Testis (tissue), 3 donors: ENCODE measurements around the gene HINT2. TPM values are rescaled to one million over a fixed set of nuclear protein-coding genes. Genes with fewer than 3 reads are reported as not detected.

Source experiments
- DNase-seq: peaks from one replicate; pipeline ENCODE4 v3.0.0-alpha.2; 2019
- H3K27ac ChIP-seq, 2 donors: fragments of 200-600 bp; sonication (generic); one replicate each; pipeline ENCODE4 v1.5.1; 2019
- H3K27me3 ChIP-seq: fragments of 200-600 bp; sonication (generic); one replicate; pipeline ENCODE4 v1.5.1; 2019
- H3K36me3 ChIP-seq: fragments of 200-600 bp; sonication (generic); one replicate; pipeline ENCODE4 v1.5.1; 2017; ENCODE audit warnings: low read depth; ENCODE audit errors: missing control alignments
- H3K4me1 ChIP-seq: fragments of 200-600 bp; sonication (generic); one replicate; pipeline ENCODE4 v1.5.1; 2019
- H3K4me3 ChIP-seq, 2 donors: fragments of 200-600 bp; sonication (generic); one replicate each; pipeline ENCODE4 v1.5.1; 2017 to 2019
- H3K9me3 ChIP-seq: fragments of 200-600 bp; sonication (generic); one replicate; pipeline ENCODE4 v1.5.1; 2017
- POLR2A ChIP-seq: fragments of 450-650 bp; IDR thresholded peaks from one replicate; pipeline ENCODE4 v1.6.1; 2017; ENCODE audit warnings: antibody characterized with exemption, mild to moderate bottlenecking, moderate library complexity
- WGBS, 2 donors: methylation state at CpG; one replicate each; pipeline ENCODE4 v1.1.5; 2018; 5-methylcytosine and 5-hydroxymethylcytosine counted together
- intact Hi-C: fragments of 100-400 bp; cut with DNase I; formaldehyde crosslinking; loops from one replicate; pipeline ENCODE4 v1.15.1; 2023; ENCODE audit warnings: low total_unique reads
- polyA plus RNA-seq: library from polyadenylated mRNA; stranded (reverse); fragments of 350-450 nt; fragmentation: Illumina TruSeq; extraction: RNeasy Lipid Tissue Mini Kit (QIAGEN cat#74804); gene quantifications from one replicate; pipeline ENCODE4 v1.2.3, GENCODE V29; 2014; ENCODE audit warnings: low read depth, low replicate concordance; ENCODE audit not compliant: insufficient read depth
- total RNA-seq, 2 donors: library from RNA; depleted of rRNA; stranded (reverse); fragments of >200 nt; gene quantifications; one replicate each; pipeline ENCODE4 v1.2.3, GENCODE V29; 2016
- TF ChIP-seq, protein P1 (sequence below), 3 experiments: fragments of 450-650 bp in 2 of 3; fragments of 200-600 bp in 1 of 3; sonication (generic) in 1 of 3; IDR thresholded peaks; one replicate each; pipeline ENCODE4 v1.5.1; 2016 to 2019; ENCODE audit warnings: antibody characterized with exemption in 3 of 3, mild to moderate bottlenecking in 2 of 3, moderate library complexity in 1 of 3

The HINT2 gene
- total and polyA plus RNA-seq, 3 donors from 2014 or later, result 36.1 to 55.1 (median 36.9) TPM

DNA sequence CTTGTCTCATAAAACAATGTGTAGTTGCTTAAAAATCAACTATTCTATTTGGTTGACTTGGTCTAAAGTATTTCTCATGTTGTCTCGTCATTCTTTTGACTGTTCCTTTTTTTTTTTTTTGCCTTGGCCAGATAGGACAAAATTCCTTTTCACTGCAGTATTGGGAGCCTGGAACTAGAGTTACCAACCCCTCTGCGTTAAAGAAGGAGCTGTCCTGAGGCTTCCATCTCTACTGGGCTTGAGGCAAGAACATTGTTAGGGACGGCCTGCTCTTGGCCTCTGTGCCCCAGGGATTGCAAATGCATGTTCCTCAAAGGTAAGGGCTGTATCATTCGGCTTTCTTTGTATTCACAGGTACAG is 24.8 kb downstream of the HINT2 start:
- Histone ChIP-seq H3K27me3 (no peaks in the 10 kb centered on the region), H3K36me3 (no peaks in the 10 kb centered on the region), H3K4me3 (no peak overlapping the region), H3K4me1 (peaks cover 26% of the 10 kb centered on the region), H3K27ac (no peak overlapping the region), H3K9me3 (no peaks in the 10 kb centered on the region)
- TF ChIP-seq POLR2A, result no peak
- TF ChIP-seq, protein P1, sequence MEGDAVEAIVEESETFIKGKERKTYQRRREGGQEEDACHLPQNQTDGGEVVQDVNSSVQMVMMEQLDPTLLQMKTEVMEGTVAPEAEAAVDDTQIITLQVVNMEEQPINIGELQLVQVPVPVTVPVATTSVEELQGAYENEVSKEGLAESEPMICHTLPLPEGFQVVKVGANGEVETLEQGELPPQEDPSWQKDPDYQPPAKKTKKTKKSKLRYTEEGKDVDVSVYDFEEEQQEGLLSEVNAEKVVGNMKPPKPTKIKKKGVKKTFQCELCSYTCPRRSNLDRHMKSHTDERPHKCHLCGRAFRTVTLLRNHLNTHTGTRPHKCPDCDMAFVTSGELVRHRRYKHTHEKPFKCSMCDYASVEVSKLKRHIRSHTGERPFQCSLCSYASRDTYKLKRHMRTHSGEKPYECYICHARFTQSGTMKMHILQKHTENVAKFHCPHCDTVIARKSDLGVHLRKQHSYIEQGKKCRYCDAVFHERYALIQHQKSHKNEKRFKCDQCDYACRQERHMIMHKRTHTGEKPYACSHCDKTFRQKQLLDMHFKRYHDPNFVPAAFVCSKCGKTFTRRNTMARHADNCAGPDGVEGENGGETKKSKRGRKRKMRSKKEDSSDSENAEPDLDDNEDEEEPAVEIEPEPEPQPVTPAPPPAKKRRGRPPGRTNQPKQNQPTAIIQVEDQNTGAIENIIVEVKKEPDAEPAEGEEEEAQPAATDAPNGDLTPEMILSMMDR (IDR thresholded peaks at IDR 0.05), result no peak
- 10 to 15% methylated on average over 4 of the region's 4 CpGs for WGBS, 2 donors
- intact Hi-C loops, result no loop called here
- DNase-seq, result no peak

- Histone ChIP-seq H3K36me3 (no peaks in the 10 kb centered on the region), H3K9me3 (no peaks in the 10 kb centered on the region), H3K27me3 (no peaks in the 10 kb centered on the region), H3K4me3 (no peak overlapping the region), H3K4me1 (peaks cover 26% of the 10 kb centered on the region), H3K27ac (no peak overlapping the region)
- intact Hi-C loops, result no loop called here
- no peak for DNase-seq
- TF ChIP-seq, protein P1 (IDR thresholded peaks at IDR 0.05), result no peak
- no peak for TF ChIP-seq POLR2A
- 56 to 67% methylated on average over 2 of the region's 2 CpGs for WGBS, 2 donors
Measured at GRCh38 chr9:35789541-35789940, 25.3 kb downstream of the HINT2 start.

- Histone ChIP-seq H3K27ac (no peak overlapping the region), H3K4me1 (no peaks in the 10 kb centered on the region), H3K36me3 (no peaks in the 10 kb centered on the region), H3K9me3 (no peaks in the 10 kb centered on the region), H3K4me3 (no peak overlapping the region), H3K27me3 (no peaks in the 10 kb centered on the region)
- intact Hi-C loops, result no loop called here
- TF ChIP-seq POLR2A, result no peak
- TF ChIP-seq, protein P1 (IDR thresholded peaks at IDR 0.05), result no peak
- no peak for DNase-seq
Measured at GRCh38 chr9:35783418-35783817, 31.4 kb downstream of the HINT2 start.

- no peak for DNase-seq
- Histone ChIP-seq H3K4me1 (no peaks in the 10 kb centered on the region), H3K9me3 (no peaks in the 10 kb centered on the region), H3K4me3 (no peak overlapping the region), H3K36me3 (no peaks in the 10 kb centered on the region), H3K27ac (no peak overlapping the region), H3K27me3 (no peaks in the 10 kb centered on the region)
- intact Hi-C loops, result no loop called here
- WGBS, 2 donors, result 67 to 80% methylated on average over 2 of the region's 2 CpGs
- no peak for TF ChIP-seq POLR2A
- TF ChIP-seq, protein P1 (IDR thresholded peaks at IDR 0.05), result no peak
Measured at GRCh38 chr9:35781066-35781465, 33.8 kb downstream of the HINT2 start.

DNA sequence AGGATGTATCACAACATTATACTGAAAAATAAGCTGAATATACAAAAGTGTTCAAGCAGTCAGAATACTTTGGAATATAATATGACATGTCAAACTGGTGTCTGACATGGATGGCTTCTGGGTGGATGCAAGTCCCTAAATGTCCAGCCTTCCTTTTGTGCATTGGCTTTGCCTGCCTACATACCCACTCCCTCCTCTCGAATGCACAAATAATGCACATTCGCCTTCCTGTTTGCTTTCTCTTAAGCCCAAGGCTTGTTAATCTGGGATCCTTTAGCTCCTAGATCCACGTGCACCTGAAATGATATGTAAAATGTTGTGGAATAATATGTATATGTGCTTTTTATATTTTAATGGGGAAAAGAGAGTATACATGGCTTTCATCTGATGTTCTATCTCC is 36.3 kb downstream of the HINT2 start:
- peaks cover 8% of the 10 kb centered on the region for H3K4me1 ChIP-seq
- intact Hi-C loops, result no loop called here
- no peak overlapping the region for H3K4me3 ChIP-seq
- no peaks in the 10 kb centered on the region for H3K9me3 ChIP-seq
- WGBS, 2 donors, result 93 to 95% methylated on average over 3 of the region's 3 CpGs
- TF ChIP-seq POLR2A, result no peak
- TF ChIP-seq, protein P1 (IDR thresholded peaks at IDR 0.05), result no peak
- no peaks in the 10 kb centered on the region for H3K36me3 ChIP-seq
- DNase-seq, result no peak
- no peak overlapping the region for H3K27ac ChIP-seq
- H3K27me3 ChIP-seq, result no peaks in the 10 kb centered on the region
